Gastroesophageal sphincter (tissue), 4 donors: ENCODE results near the gene WFIKKN1. TPM values are rescaled to one million over a fixed set of nuclear protein-coding genes. Genes with fewer than 3 reads are reported as not detected.

ENCODE experiments used
- ATAC-seq: fragments of 150-250 bp; one replicate; pipeline ENCODE4 v1.9.1; 2016; ENCODE audit warnings: mild to moderate bottlenecking, moderate library complexity
- H3K27ac ChIP-seq, 4 donors: fragments of 200-600 bp; sonication (generic) in 3 of 4; 1 replicate in 3 of 4; 2 replicates in 1 of 4; pipeline ENCODE4 v1.5.1; 2016 to 2019
- H3K27me3 ChIP-seq: fragments of 200-600 bp; sonication (generic); one replicate; pipeline ENCODE4 v1.5.1; 2019
- H3K36me3 ChIP-seq, 2 donors: fragments of 200-600 bp; sonication (generic); one replicate each; pipeline ENCODE4 v1.5.1; 2019; ENCODE audit warnings: control low read depth in 1 of 2
- H3K4me1 ChIP-seq, 3 donors: fragments of 200-600 bp; sonication (generic); 1 replicate in 2 of 3; 2 replicates in 1 of 3; pipeline ENCODE4 v1.5.1; 2016 to 2019; ENCODE audit warnings: control low read depth in 2 of 3
- H3K4me3 ChIP-seq, 2 donors: fragments of 200-600 bp; sonication (generic); one replicate each; pipeline ENCODE4 v1.5.1; 2019; ENCODE audit warnings: mild to moderate bottlenecking in 1 of 2, moderate library complexity in 1 of 2
- H3K9me3 ChIP-seq, 3 donors: fragments of 200-600 bp; sonication (generic); one replicate each; pipeline ENCODE4 v1.5.1; 2017 to 2019; ENCODE audit warnings: control low read depth in 2 of 3
- EP300 ChIP-seq: sonication (generic); formaldehyde crosslinking; IDR thresholded peaks from one replicate; pipeline ENCODE4 v1.6.1; 2017; ENCODE audit warnings: antibody characterized with exemption, mild to moderate bottlenecking
- POLR2A ChIP-seq, 2 donors: fragments of 450-650 bp; IDR thresholded peaks; one replicate each; pipeline ENCODE4 v1.6.1; 2017; ENCODE audit warnings: antibody characterized with exemption in 2 of 2, mild to moderate bottlenecking in 2 of 2, moderate library complexity in 1 of 2
- POLR2AphosphoS5 ChIP-seq: sonication (generic); formaldehyde crosslinking; IDR thresholded peaks from one replicate; pipeline ENCODE4 v1.6.1; 2017; ENCODE audit warnings: antibody characterized with exemption
- WGBS, 2 donors: methylation state at CpG; one replicate each; pipeline ENCODE4 v1.1.5; 2018; ENCODE audit warnings: low coverage in 1 of 2; 5-methylcytosine and 5-hydroxymethylcytosine counted together
- total RNA-seq, 4 donors: library from RNA; depleted of rRNA; stranded (reverse); fragments of >200 nt; gene quantifications; one replicate each; pipeline ENCODE4 v1.1.0, GENCODE V29; 2016
- TF ChIP-seq, protein P1 (sequence below), 4 experiments: fragments of 200-600 bp in 2 of 4; fragments of 450-650 bp in 2 of 4; sonication (generic) in 1 of 4; IDR thresholded peaks; one replicate each; pipeline ENCODE4 v1.5.1; 2017 to 2019; ENCODE audit warnings: antibody characterized with exemption in 4 of 4, mild to moderate bottlenecking in 2 of 4, moderate library complexity in 2 of 4

The WFIKKN1 gene
- total RNA-seq, 4 donors from 2014 or later: 0.17 to 0.93 (median 0.35) TPM; not detected in 1

DNA sequence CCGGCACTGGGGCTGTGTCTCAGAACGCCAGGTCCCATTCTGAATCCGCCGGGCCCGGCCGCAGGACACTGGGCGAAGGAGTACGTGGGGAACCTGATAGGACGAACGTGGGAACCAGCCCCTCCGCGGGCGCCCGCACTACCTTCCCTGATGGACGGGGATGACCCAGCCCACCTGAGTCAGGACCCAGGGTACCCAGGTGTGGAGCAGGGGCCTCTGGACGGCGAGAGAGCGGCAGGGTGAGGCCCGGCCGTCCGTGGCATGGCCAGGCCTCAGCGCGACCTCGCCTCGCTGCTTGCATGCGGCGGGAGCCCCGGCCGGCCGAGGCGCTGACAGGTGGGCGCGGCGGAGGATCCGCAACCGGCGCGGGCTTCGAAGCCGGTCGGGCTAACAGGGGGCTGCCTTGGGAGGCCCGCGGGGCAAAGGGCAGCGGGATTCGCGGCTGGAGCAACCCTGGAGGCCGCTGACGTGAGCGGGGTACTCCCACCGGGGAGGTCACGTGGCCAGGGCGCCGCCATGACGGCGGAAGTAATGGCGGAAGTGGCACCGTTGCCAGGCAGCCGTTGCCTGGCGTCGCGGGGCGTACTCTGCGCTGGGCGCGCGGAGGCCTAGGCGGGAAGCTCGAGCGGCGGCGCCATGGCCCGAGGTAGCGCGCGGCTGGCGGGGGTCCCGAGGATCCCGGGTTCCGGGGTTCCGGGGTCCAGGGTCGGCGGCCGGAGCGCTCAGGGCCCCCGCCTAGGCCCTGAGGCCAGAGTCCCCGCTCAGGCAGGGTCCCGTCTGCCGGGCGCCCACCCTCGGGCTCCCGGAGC lies 18.2 kb downstream of the WFIKKN1 start, which contains the start of gene WDR90:
TSS of gene WDR90 (plus strand) at position 585 of the 809 bp plus-strand sequence. CDS start at position 637, 52 bp downstream.
- WGBS, 2 donors: 20% methylated on average over 1 of the region's 91 CpGs; no CpG with 5 or more reads in 1 of the 2 donors
- no peaks in the 10 kb centered on the region for H3K9me3 ChIP-seq
- ATAC-seq: peak; percentile 97
- TF ChIP-seq EP300 (no peak), POLR2AphosphoS5 (peak; percentile 69), POLR2A (IDR thresholded peaks at IDR 0.05) (peak; percentile 47 to 62)
- TF ChIP-seq, protein P1, sequence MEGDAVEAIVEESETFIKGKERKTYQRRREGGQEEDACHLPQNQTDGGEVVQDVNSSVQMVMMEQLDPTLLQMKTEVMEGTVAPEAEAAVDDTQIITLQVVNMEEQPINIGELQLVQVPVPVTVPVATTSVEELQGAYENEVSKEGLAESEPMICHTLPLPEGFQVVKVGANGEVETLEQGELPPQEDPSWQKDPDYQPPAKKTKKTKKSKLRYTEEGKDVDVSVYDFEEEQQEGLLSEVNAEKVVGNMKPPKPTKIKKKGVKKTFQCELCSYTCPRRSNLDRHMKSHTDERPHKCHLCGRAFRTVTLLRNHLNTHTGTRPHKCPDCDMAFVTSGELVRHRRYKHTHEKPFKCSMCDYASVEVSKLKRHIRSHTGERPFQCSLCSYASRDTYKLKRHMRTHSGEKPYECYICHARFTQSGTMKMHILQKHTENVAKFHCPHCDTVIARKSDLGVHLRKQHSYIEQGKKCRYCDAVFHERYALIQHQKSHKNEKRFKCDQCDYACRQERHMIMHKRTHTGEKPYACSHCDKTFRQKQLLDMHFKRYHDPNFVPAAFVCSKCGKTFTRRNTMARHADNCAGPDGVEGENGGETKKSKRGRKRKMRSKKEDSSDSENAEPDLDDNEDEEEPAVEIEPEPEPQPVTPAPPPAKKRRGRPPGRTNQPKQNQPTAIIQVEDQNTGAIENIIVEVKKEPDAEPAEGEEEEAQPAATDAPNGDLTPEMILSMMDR (IDR thresholded peaks at IDR 0.05): no peak
- H3K36me3 ChIP-seq: peaks cover 0 to 32% of the 10 kb centered on the region in 2 donors
- peak within 1 kb of the TSS; percentile 84 to 93 (median 88) for H3K27ac ChIP-seq
- H3K4me3 ChIP-seq: peak within 1 kb of the TSS; percentile 90 to 92
- no peaks in the 10 kb centered on the region for H3K27me3 ChIP-seq
- H3K4me1 ChIP-seq: peaks cover 0 to 68% (median 28%) of the 10 kb centered on the region in 3 donors

DNA sequence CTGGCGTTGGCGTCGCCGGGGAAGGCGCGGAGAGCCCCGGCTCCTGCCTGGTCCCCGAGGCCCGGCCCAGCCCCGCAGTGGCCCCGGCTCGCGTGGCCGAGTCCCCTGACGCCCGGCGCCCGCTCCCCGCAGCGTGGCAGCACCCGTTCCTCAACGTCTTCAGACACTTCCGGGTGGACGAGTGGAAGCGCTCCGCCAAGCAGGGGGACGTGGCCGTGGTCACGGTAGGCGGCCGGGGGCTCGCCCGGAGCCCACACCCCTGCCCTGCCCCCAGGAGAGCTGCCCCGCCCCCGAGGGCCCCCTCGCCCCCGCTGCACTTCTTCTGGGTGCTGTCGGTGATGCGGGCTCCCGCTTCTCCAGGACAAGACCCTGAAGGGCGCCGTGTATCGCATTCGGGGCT lies 18.8 kb downstream of the WFIKKN1 start:
- Histone ChIP-seq H3K4me1 (peaks cover 0 to 61% (median 28%) of the 10 kb centered on the region in 3 donors), H3K9me3 (no peaks in the 10 kb centered on the region), H3K27me3 (no peaks in the 10 kb centered on the region), H3K36me3 (peaks cover 0 to 34% of the 10 kb centered on the region in 2 donors), H3K4me3 (peak overlapping the region; percentile 90 to 92), H3K27ac (peak overlapping the region in 3 of 4 donors; percentile 87 to 93 (median 89))
- TF ChIP-seq, protein P1 (IDR thresholded peaks at IDR 0.05): no peak
- TF ChIP-seq POLR2A (IDR thresholded peaks at IDR 0.05): no peak
- no peak for TF ChIP-seq POLR2AphosphoS5
- TF ChIP-seq EP300: no peak
- WGBS, 2 donors: no CpG with 5 or more reads among the region's 44 CpGs
- ATAC-seq: no peak

DNA sequence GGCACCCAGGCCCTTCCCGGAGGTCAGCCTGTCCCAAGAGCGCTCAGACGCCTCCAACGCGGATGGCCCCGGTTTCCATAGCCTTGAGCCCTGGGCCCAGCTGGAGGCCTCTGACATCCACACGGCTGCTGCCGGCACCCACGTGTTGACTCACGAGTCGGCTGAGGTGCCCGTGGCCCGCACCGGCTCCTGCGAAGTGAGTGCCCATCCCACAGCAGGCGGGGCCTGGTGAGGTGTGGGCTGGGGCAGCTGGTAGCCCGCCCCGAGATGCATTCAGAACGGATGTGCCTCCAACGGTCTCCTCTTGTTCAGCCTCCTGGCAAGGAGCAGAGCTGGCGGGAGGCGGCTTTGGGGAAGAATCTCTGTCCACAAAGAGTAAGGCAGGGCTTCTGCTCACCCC lies 21.1 kb downstream of the WFIKKN1 start:
- H3K4me3 ChIP-seq: no peak overlapping the region
- H3K27me3 ChIP-seq: no peaks in the 10 kb centered on the region
- H3K27ac ChIP-seq: no peak overlapping the region
- TF ChIP-seq POLR2AphosphoS5: no peak
- TF ChIP-seq, protein P1 (IDR thresholded peaks at IDR 0.05): no peak
- TF ChIP-seq EP300: no peak
- no peak for TF ChIP-seq POLR2A (IDR thresholded peaks at IDR 0.05)
- no peaks in the 10 kb centered on the region for H3K9me3 ChIP-seq
- peaks cover 0 to 52% of the 10 kb centered on the region in 2 donors for H3K36me3 ChIP-seq
- no CpG with 5 or more reads among the region's 22 CpGs for WGBS, 2 donors
- ATAC-seq: no peak
- H3K4me1 ChIP-seq: peaks cover 0 to 39% (median 21%) of the 10 kb centered on the region in 3 donors

DNA sequence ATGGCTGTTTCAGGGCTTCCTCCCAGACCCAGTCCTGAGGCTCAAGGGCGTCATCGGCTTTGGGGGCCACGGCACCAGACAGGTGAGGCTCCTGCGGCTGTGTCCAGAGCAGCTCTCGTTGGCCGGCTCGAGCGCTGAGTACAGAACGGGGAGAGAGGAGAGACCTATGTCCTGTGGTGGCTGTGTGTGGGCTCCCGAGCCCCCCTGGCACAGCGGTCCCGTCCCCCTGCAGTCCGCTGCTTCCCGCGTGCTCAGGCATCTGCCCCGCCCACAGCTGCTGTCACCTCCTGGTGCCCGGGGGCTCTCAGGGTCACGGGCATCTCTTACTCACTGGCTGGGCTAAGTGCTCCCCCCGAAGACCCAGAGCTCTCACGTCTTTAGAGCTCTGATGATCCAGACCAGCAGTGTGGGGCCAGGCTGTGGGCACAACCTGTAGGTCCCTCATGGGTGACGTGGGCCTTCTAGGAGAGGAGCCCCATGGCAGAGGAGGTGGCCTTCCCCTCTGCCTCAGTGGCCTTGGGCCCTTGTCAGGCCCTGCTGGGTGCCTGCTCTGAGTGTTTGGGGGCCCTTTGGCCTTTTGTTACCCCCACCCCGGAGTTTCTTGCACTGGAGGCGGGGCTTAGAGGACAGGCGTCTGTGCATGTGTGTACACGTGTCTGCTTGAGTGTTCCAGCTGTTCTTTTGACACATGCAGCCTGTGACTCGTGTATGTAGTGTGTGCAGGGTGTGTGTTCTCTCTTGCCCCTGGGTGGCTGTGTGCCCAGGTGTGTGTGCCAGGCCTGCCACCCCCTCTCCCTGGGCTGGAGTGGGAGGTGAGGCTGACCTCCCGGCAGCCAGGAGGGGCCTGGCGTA lies 21.9 kb downstream of the WFIKKN1 start:
- WGBS, 2 donors: no CpG with 5 or more reads among the region's 28 CpGs
- TF ChIP-seq EP300 (no peak), POLR2A (IDR thresholded peaks at IDR 0.05) (no peak), POLR2AphosphoS5 (no peak)
- TF ChIP-seq, protein P1 (IDR thresholded peaks at IDR 0.05): no peak
- H3K27ac ChIP-seq: no peak overlapping the region
- no peak overlapping the region for H3K4me3 ChIP-seq
- no peaks in the 10 kb centered on the region for H3K9me3 ChIP-seq
- no peaks in the 10 kb centered on the region for H3K27me3 ChIP-seq
- H3K4me1 ChIP-seq: peaks cover 0 to 31% (median 20%) of the 10 kb centered on the region in 3 donors
- peaks cover 0 to 58% of the 10 kb centered on the region in 2 donors for H3K36me3 ChIP-seq
- no peak for ATAC-seq
